AG04450 (cell line): ENCODE data around the gene FAM131C. TPM values are rescaled to one million over a fixed set of nuclear protein-coding genes. Genes with fewer than 3 reads are reported as not detected.

Experiments
- CTCF ChIA-PET: fragments of 300-600, 350-600 bp; formaldehyde crosslinking; extraction: SDS; loops from one replicate; lab custom pipeline; 2022; ENCODE audit warnings: antibody characterized with exemption, inconsistent platforms; lab: Charles Lee
- POLR2A ChIA-PET: fragments of 350-600 bp; formaldehyde crosslinking; extraction: SDS; loops from one replicate; lab custom pipeline; 2021; ENCODE audit warnings: antibody characterized with exemption, inconsistent platforms; lab: Yijun Ruan, JAX
- DNase-seq: peaks from one replicate; pipeline ENCODE4 v3.0.0-alpha.2; 2011; ENCODE audit warnings: low read depth, low spot score
- H3K27ac ChIP-seq: one replicate; pipeline ENCODE4 v1.5.1; 2012; ENCODE audit warnings: low read depth, low read length, control low read depth
- H3K27me3 ChIP-seq: one replicate; pipeline ENCODE4 v1.6.0; 2012; ENCODE audit warnings: low read length; ENCODE audit not compliant: control insufficient read depth, insufficient read depth
- H3K4me3 ChIP-seq: 2 replicates; pipeline ENCODE4 v1.5.1; 2011; ENCODE audit warnings: mild to moderate bottlenecking, low read depth, low read length, control low read depth
- H3K9me3 ChIP-seq: 2 replicates; pipeline ENCODE4 v1.5.1; 2012; ENCODE audit warnings: low read length; ENCODE audit not compliant: control insufficient read depth, insufficient read depth
- polyA plus RNA-seq: library from polyadenylated mRNA; depleted of rRNA; stranded (reverse); fragments of >200 nt; gene quantifications from 2 replicates; pipeline ENCODE4 v1.2.3, GENCODE V29; 2011
- TF ChIP-seq, protein P1 (sequence below): IDR thresholded peaks from 2 replicates; pipeline ENCODE4 v1.5.1; 2011; ENCODE audit warnings: low read depth, low read length, control low read depth, inconsistent platforms

The FAM131C gene
- polyA plus RNA-seq, 1 experiment: 0.20 TPM

GRCh38 chr1:16015491-16015890 is 58.0 kb downstream of the FAM131C start:
- H3K27me3 ChIP-seq: no peaks in the 10 kb centered on the region
- peaks cover 6% of the 10 kb centered on the region; the same call in 1 of the 2 replicates for H3K9me3 ChIP-seq
- ChIA-PET CTCF (no interaction called here), POLR2A (no interaction called here)
- TF ChIP-seq, protein P1, sequence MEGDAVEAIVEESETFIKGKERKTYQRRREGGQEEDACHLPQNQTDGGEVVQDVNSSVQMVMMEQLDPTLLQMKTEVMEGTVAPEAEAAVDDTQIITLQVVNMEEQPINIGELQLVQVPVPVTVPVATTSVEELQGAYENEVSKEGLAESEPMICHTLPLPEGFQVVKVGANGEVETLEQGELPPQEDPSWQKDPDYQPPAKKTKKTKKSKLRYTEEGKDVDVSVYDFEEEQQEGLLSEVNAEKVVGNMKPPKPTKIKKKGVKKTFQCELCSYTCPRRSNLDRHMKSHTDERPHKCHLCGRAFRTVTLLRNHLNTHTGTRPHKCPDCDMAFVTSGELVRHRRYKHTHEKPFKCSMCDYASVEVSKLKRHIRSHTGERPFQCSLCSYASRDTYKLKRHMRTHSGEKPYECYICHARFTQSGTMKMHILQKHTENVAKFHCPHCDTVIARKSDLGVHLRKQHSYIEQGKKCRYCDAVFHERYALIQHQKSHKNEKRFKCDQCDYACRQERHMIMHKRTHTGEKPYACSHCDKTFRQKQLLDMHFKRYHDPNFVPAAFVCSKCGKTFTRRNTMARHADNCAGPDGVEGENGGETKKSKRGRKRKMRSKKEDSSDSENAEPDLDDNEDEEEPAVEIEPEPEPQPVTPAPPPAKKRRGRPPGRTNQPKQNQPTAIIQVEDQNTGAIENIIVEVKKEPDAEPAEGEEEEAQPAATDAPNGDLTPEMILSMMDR: no peak
- no peak overlapping the region for H3K4me3 ChIP-seq
- DNase-seq: no peak
- no peak overlapping the region for H3K27ac ChIP-seq

DNA sequence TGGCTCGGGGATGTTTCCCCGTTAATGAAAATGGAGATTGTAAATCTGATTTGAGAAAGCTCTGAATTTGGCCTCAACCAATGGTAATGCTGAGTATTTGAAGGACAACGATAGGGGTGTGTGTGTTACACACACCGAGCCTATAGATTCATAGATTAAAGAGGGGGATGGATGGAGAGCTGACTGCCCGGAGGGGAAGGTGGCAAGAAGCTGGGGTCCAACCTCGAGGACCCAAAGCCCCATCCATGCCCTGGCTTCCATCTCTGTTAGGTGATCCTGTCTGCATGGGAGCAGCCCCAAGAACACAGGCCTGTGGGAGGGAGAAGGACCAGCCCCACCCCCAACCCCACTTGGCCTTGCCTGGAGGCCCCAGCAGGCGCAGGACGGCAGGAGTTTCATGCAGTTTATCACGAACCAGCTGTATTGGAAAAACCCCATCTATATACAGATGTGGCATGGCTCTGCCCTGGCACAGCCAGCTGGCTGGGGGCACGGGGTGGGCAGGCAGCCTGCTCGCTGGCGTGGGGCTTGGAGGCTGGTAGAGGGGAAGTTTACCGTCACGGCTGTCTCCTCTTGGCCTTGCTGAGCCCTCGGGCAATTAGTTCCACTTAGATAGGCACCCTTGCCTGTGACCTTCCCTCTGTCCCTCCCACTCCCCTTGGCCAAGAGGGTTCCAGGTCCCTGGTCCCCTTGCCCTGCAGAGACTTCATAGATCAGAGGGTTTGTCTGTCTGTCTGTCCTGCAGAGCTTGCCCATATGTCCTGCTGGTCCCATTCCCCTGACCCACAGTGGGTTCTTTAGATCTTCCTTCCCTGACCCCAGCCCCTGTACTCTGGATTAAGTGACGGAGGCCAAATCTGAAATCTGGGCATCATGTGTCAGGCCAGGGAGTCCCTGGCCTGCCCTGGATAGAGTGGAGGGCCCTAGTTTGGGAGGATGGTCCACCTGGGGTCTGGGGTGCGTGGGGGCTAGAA is 58.7 kb downstream of the FAM131C start:
- H3K27ac ChIP-seq: no peak overlapping the region
- peaks cover 6% of the 10 kb centered on the region; the same call in 1 of the 2 replicates for H3K9me3 ChIP-seq
- TF ChIP-seq, protein P1: no peak
- H3K4me3 ChIP-seq: no peak overlapping the region
- no peaks in the 10 kb centered on the region for H3K27me3 ChIP-seq
- DNase-seq: no peak
- ChIA-PET POLR2A (no interaction called here), CTCF (no interaction called here)

- ChIA-PET CTCF (no interaction called here), POLR2A (interaction anchor here (0.5 kb wide), 1 partner anchor 224 kb away, joined by 3 read pairs; no protein-coding TSS in a partner anchor)
- H3K27ac ChIP-seq: no peak overlapping the region
- peaks cover 6% of the 10 kb centered on the region; the same call in 1 of the 2 replicates for H3K9me3 ChIP-seq
- H3K4me3 ChIP-seq: no peak overlapping the region
- no peak for DNase-seq
- H3K27me3 ChIP-seq: no peaks in the 10 kb centered on the region
- TF ChIP-seq, protein P1: no peak
Observed at GRCh38 chr1:16013908-16014258, 59.6 kb downstream of the FAM131C start.

DNA sequence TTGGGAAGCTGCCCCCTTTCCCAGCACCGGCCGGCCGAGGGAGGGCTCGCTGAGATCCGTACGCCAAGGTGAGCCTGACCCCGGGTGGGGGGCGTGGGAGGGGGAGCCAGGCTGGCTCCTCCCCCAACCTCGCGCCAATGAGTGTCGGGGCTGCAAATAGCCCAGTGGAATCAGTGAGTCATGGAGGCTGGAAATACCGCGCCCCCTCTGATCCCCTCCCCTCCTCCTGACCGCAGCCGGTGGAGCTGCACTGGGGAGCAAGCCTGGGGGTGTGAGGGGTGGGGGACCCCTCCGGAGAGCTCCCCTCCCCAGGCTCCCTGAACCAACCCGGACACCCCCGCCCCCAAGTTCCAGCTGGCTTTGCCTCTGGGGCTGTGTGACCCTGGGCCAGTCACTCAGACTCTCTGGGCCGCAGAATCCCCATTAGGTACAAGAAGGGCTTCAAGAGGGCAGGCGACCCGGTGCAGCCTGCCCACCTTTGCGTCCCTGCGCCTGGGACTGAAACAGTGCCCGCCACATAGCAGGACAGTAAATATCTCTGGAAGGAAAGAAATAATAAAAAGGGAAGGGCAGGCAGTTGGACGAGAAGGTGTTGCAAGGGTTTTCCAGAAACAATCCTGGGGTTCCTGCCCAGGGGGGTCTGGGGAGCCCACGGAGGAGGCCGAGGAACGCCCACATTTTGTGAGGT is 60.1 kb downstream of the FAM131C start:
- H3K4me3 ChIP-seq: peak overlapping the region; percentile 40
- ChIA-PET POLR2A (interaction anchor here (0.5 kb wide), 1 partner anchor 225 kb away, joined by 3 read pairs; no protein-coding TSS in a partner anchor), CTCF (no interaction called here)
- H3K9me3 ChIP-seq: peaks cover 6% of the 10 kb centered on the region; the same call in 1 of the 2 replicates
- TF ChIP-seq, protein P1: no peak
- H3K27me3 ChIP-seq: no peaks in the 10 kb centered on the region
- no peak for DNase-seq
- no peak overlapping the region for H3K27ac ChIP-seq
